K562 (cell line): ENCODE data around the gene ERP44. TPM values are rescaled to one million over a fixed set of nuclear protein-coding genes. Genes with fewer than 3 reads are reported as not detected.
A peak's percentile ranks its signal among the peaks of the same experiment; 100 is the strongest.
"Not testable (repeated sequence)": the region's sequence is repeated elsewhere in the genome, so short reads cannot be mapped to it uniquely, and the experiment has no call there.

Experiments used
- ATAC-seq: fragments of 200-7000 bp; cut with Tn5 transposase; 3 replicates; pipeline ENCODE4 v1.9.1; 2020; ENCODE audit warnings: moderate library complexity
- BruUV-seq: library from RNA; stranded (reverse); fragments of 400-500 nt; replicated peaks from 2 replicates; lab custom pipeline; 2021; lab: Mats Ljungman, UMichigan
- CTCF ChIA-PET: fragments of 300-600 bp; formaldehyde crosslinking; extraction: SDS; loops from one replicate; lab custom pipeline; 2021; ENCODE audit warnings: low intra/inter-chr PET ratio; lab: Yijun Ruan, JAX
- POLR2A ChIA-PET: fragments of 300-600, 350-650 bp; sonication (Branson Sonifier 250); formaldehyde crosslinking; extraction: SDS; loops from one replicate; lab custom pipeline; 2021; ENCODE audit warnings: antibody characterized with exemption, inconsistent platforms; lab: Yijun Ruan, JAX
- DNase-seq, 4 experiments: peaks; one replicate each; pipeline versions ENCODE4 v3.0.0 to v3.0.0-alpha.2; 2011 to 2018; ENCODE audit warnings: low spot score in 3 of 4, mixed read lengths in 3 of 4; ENCODE audit errors: extremely low read depth in 1 of 4
- FAIRE-seq: peaks from 2 replicates; lab custom pipeline; 2011; peaks lifted over from hg19 to GRCh38; lab: Jason Lieb, UNC
- H2AFZ ChIP-seq: 2 replicates; pipeline ENCODE4 v1.6.0; 2011; ENCODE audit warnings: low read depth, low read length, control low read depth, inconsistent platforms
- H3K27ac ChIP-seq: fragments of 200-600 bp; 3 replicates; pipeline ENCODE4 v1.8.0; 2011; ENCODE audit warnings: low read depth, mild to moderate bottlenecking, control low read depth, inconsistent platforms, low read length, moderate library complexity, mixed read lengths; ENCODE audit errors: extremely low read depth
- H3K27me3 ChIP-seq, 2 experiments: fragments of 300-600 bp in 1 of 2; 2 replicates in 1 of 2; 3 replicates in 1 of 2; pipeline versions ENCODE4 v1.6.0 to v1.8.0; 2011; ENCODE audit warnings: inconsistent platforms in 2 of 2, low read length in 2 of 2, mild to moderate bottlenecking in 1 of 2, mixed read lengths in 1 of 2, moderate library complexity in 1 of 2; ENCODE audit not compliant: control insufficient read depth in 2 of 2, insufficient read depth in 2 of 2
- H3K36me3 ChIP-seq: fragments of 300-600 bp; 3 replicates; pipeline ENCODE4 v1.8.0; 2011; ENCODE audit warnings: mild to moderate bottlenecking, low read length, inconsistent platforms; ENCODE audit not compliant: control insufficient read depth, insufficient read depth
- H3K4me1 ChIP-seq, 2 experiments: fragments of 200-600 bp in 1 of 2; replicated peaks in 1 of 2; 2 replicates in 1 of 2; 3 replicates in 1 of 2; pipeline versions ENCODE4 v1.5.1 to v1.8.0; 2011; ENCODE audit warnings: inconsistent platforms in 2 of 2, low read length in 2 of 2, mild to moderate bottlenecking in 1 of 2, mixed read lengths in 1 of 2, moderate library complexity in 1 of 2; ENCODE audit not compliant: control insufficient read depth in 2 of 2, insufficient read depth in 2 of 2
- H3K4me2 ChIP-seq: 2 replicates; pipeline ENCODE4 v1.6.1; 2011; ENCODE audit warnings: low read length, control low read depth, inconsistent platforms, mixed read lengths; ENCODE audit not compliant: insufficient read depth
- H3K4me3 ChIP-seq: fragments of 200-600 bp; sonication (generic), shearing (Covaris generic); 2 replicates; pipeline ENCODE4 v1.5.1; 2016; ENCODE audit warnings: control low read depth, inconsistent platforms
- H3K79me2 ChIP-seq: fragments of 200-600 bp; 3 replicates; pipeline ENCODE4 v1.8.0; 2011; ENCODE audit warnings: low read length, inconsistent platforms; ENCODE audit not compliant: control insufficient read depth, insufficient read depth
- H3K9ac ChIP-seq, 2 experiments: 2 replicates each; pipeline versions ENCODE4 v1.6.0 to v1.6.1; 2011; ENCODE audit warnings: low read depth in 2 of 2, low read length in 2 of 2, control low read depth in 1 of 2, inconsistent platforms in 1 of 2, mild to moderate bottlenecking in 1 of 2, mixed read lengths in 1 of 2; ENCODE audit not compliant: insufficient read depth in 1 of 2
- H3K9me1 ChIP-seq: one replicate; pipeline ENCODE4 v1.6.0; 2011; ENCODE audit warnings: inconsistent platforms, mild to moderate bottlenecking, low read length, moderate library complexity; ENCODE audit not compliant: control insufficient read depth, insufficient read depth
- H3K9me3 ChIP-seq: replicated peaks from 2 replicates; pipeline ENCODE4 v1.5.1; 2011; ENCODE audit warnings: low read depth, low read length, inconsistent platforms; ENCODE audit not compliant: control insufficient read depth, insufficient read depth
- H4K20me1 ChIP-seq: replicated peaks from 2 replicates; pipeline ENCODE4 v1.6.1; 2011; ENCODE audit warnings: low read length, inconsistent platforms, mixed read lengths; ENCODE audit not compliant: control insufficient read depth, insufficient read depth
- EP400 ChIP-seq: fragments of 450-650 bp; IDR thresholded peaks from 2 replicates; pipeline ENCODE4 v1.6.1; 2017; ENCODE audit warnings: antibody characterized with exemption, mild to moderate bottlenecking, moderate library complexity
- MNT ChIP-seq, 2 experiments: fragments of 450-650 bp; conservative IDR thresholded peaks; 2 replicates each; pipeline ENCODE4 v1.6.1; 2017; ENCODE audit warnings: mild to moderate bottlenecking in 2 of 2, moderate library complexity in 2 of 2
- SIX5 ChIP-seq, 2 experiments: IDR thresholded peaks; 2 replicates each; pipeline ENCODE4 v1.6.1; 2011; ENCODE audit warnings: low read length in 2 of 2, borderline replicate concordance in 1 of 2, low read depth in 1 of 2, mild to moderate bottlenecking in 1 of 2, moderate library complexity in 1 of 2; ENCODE audit not compliant: insufficient read depth in 1 of 2
- ZNF121 ChIP-seq: sonication (generic); formaldehyde crosslinking; conservative IDR thresholded peaks from 2 replicates; pipeline ENCODE4 v1.8.0; 2022; ENCODE audit warnings: missing genetic modification reagents
- WGBS: fragments of 100-300 bp; shearing (Covaris generic); methylation state at CpG from one replicate; pipeline ENCODE4 v1.1.6; 2016; ENCODE audit warnings: low coverage, mixed read lengths; ENCODE audit not compliant: insufficient coverage; ENCODE audit errors: missing lambda C conversion rate; 5-methylcytosine and 5-hydroxymethylcytosine counted together
- in situ Hi-C: fragments of 300-500 bp; cut with MboI; formaldehyde crosslinking; loops from 4 replicates; pipeline ENCODE4 v1.15.0; 2018; ENCODE audit warnings: inconsistent platforms, mixed read lengths
- intact Hi-C: fragments of 100-400 bp; cut with micrococcal nuclease; formaldehyde crosslinking; loops from 2 replicates; pipeline ENCODE4 v1.14.2; 2022
- polyA plus RNA-seq, 8 experiments: library from polyadenylated mRNA; depleted of rRNA in 4 of 8; stranded (reverse) in 5 of 8; unstranded in 3 of 8; fragments of >200 nt; fragmentation: Nextera tagmentation in 2 of 8; fragmentation: Illumina TruSeq in 1 of 8; extraction: Ambion mirVana in 2 of 8; extraction: Trizol in 1 of 8; gene quantifications; 2 replicates each; pipeline versions ENCODE4 v1.2.1 to v1.2.3, GENCODE V29; 2011 to 2014; ENCODE audit warnings: inconsistent platforms in 1 of 8, missing spikeins in 1 of 8
- total RNA-seq, 7 experiments: library from RNA; depleted of rRNA in 6 of 7; stranded (reverse); fragments of >200 nt in 6 of 7; fragmentation: Illumina TruSeq in 2 of 7; extraction: Trizol in 2 of 7; gene quantifications; 2 replicates each; pipeline versions ENCODE4 v1.2.1 to v1.2.3, GENCODE V29; 2011 to 2021; ENCODE audit warnings: low replicate concordance in 1 of 7

ERP44 gene
- total and polyA plus RNA-seq, 9 of the 15 experiments (the other 6 are each of a cell fraction or from before 2014, with no cell fraction given), result 9.2 to 23.4 (median 13.6) TPM

GRCh38 chr9:100094411-100094810 is 4.4 kb downstream of the ERP44 start:
- not testable (repeated sequence) for FAIRE-seq

GRCh38 chr9:100092066-100092465 is 6.7 kb downstream of the ERP44 start:
- Histone ChIP-seq H3K4me1 (peaks cover 4 to 20% of the 10 kb centered on the region in 2 experiments; a peak in 2 of 5 replicates), H3K4me3 (no peak overlapping the region), H3K79me2 (peaks cover 94% of the 10 kb centered on the region), H3K27ac (no peak overlapping the region), H3K9me1 (no peaks in the 10 kb centered on the region), H4K20me1 (no peaks in the 10 kb centered on the region), H2AFZ (no peak overlapping the region), H3K27me3 (no peaks in the 10 kb centered on the region), H3K9me3 (no peaks in the 10 kb centered on the region), H3K36me3 (0 out of 3 replicates have a peak, but pooled peaks cover 3% of the 10 kb centered on the region), H3K9ac (no peak overlapping the region), H3K4me2 (no peak overlapping the region)
- ChIA-PET CTCF (no interaction called here), POLR2A (interaction anchor here (0.8 to 1.2 kb wide), 2 partner anchors 17 to 52 kb away, joined by 3 read pairs; no protein-coding TSS in a partner anchor)
- 60% methylated on average over 1 of the region's 1 CpG for WGBS
- DNase-seq (no peak), ATAC-seq (no peak), FAIRE-seq (no peak)
- in situ Hi-C loops, result no loop called here
- 0 out of 2 replicates have a peak, but pooled peaks have one; percentile 18 for TF ChIP-seq EP400
- peak in 1 of 2 experiments; percentile 31; a peak in 1 of 4 replicates for TF ChIP-seq MNT (conservative IDR thresholded peaks at IDR 0.05)
- TF ChIP-seq SIX5 (IDR thresholded peaks at IDR 0.05; ENCODE audit: borderline replicate concordance in 1 of 2, insufficient read depth in 1 of 2, low read depth in 1 of 2, low read length in 2 of 2), result no peak
- no TSS peak for BruUV-seq
- intact Hi-C loops, result loop anchor here (10.0 kb wide), 1 partner anchor 267 kb away; the partner anchor contains the start of gene NR4A3

More at GRCh38 chr9:100094411-100094810, 4.4 kb downstream of the ERP44 start:
- POLR2A ChIA-PET, result interaction anchor here (1.3 to 5.3 kb wide), 2 partner anchors 9 to 23 kb away, joined by 3 to 35 read pairs; no protein-coding TSS in a partner anchor
- BruUV-seq, H2AFZ ChIP-seq, H3K27ac ChIP-seq, H3K4me2 ChIP-seq, H3K36me3 ChIP-seq, H3K4me3 ChIP-seq, H3K9me1 ChIP-seq, ATAC-seq, H4K20me1 ChIP-seq, H3K9me3 ChIP-seq, in situ Hi-C loops, DNase-seq, H3K27me3 ChIP-seq, CTCF ChIA-PET, H3K9ac ChIP-seq: not testable (repeated sequence)
- intact Hi-C loops, result loop anchor here (10.0 kb wide), 1 partner anchor 270 kb away; the partner anchor contains the start of gene NR4A3
- 0 out of 2 replicates have a peak, but pooled peaks have one; percentile 23 for TF ChIP-seq ZNF121 (CRISPR knock-in tag)
- Histone ChIP-seq H3K79me2 (peaks cover 94% of the 10 kb centered on the region), H3K4me1 (peaks cover 4 to 11% of the 10 kb centered on the region in 2 experiments; a peak in 2 of 5 replicates)
- WGBS, result 92% methylated on average over 2 of the region's 2 CpGs
